NB4 (cell line): ENCODE data around the gene FBXL17.

Source experiments
- MAX ChIP-seq: IDR thresholded peaks from 2 replicates; pipeline ENCODE4 v1.6.1; 2011; ENCODE audit warnings: low read depth, low read length
- TF ChIP-seq, protein P1 (sequence below): IDR thresholded peaks from one replicate; pipeline ENCODE4 v1.5.1; 2012; ENCODE audit warnings: low read depth, low read length

DNA sequence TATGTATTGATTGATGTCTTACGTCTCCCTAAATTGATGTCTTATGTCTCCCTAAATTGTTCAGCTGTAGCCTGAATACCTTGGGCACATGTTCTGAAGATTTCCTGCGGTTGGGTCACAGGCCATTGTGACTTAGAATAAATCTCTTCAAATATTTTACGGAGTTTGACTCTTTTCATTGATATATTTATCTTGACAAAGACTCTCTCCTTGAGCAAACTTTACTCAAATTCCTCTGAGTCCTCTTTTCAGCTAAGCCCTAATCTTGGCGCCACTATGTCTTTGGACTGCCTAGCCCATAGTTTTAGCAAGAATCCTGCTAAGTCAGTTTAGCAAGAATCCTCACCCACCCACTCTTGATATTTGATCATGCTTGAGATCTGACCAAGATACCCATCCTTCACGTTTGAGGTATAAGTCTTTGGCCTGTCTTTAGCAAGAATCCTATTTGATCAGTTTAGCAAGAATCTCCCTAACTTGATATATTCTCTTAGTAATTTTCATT is 35.3 kb upstream of the FBXL17 start:
- TF ChIP-seq, protein P1, sequence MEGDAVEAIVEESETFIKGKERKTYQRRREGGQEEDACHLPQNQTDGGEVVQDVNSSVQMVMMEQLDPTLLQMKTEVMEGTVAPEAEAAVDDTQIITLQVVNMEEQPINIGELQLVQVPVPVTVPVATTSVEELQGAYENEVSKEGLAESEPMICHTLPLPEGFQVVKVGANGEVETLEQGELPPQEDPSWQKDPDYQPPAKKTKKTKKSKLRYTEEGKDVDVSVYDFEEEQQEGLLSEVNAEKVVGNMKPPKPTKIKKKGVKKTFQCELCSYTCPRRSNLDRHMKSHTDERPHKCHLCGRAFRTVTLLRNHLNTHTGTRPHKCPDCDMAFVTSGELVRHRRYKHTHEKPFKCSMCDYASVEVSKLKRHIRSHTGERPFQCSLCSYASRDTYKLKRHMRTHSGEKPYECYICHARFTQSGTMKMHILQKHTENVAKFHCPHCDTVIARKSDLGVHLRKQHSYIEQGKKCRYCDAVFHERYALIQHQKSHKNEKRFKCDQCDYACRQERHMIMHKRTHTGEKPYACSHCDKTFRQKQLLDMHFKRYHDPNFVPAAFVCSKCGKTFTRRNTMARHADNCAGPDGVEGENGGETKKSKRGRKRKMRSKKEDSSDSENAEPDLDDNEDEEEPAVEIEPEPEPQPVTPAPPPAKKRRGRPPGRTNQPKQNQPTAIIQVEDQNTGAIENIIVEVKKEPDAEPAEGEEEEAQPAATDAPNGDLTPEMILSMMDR, result no peak
- TF ChIP-seq MAX, result no peak
